ENCODE measurements around the gene MYO1D.
A peak's percentile ranks its signal among the peaks of the same experiment; 100 is the strongest.
"Not testable (repeated sequence)": the region's sequence is repeated elsewhere in the genome, so short reads cannot be mapped to it uniquely, and the experiment has no call there.

Gene MYO1D

DNA sequence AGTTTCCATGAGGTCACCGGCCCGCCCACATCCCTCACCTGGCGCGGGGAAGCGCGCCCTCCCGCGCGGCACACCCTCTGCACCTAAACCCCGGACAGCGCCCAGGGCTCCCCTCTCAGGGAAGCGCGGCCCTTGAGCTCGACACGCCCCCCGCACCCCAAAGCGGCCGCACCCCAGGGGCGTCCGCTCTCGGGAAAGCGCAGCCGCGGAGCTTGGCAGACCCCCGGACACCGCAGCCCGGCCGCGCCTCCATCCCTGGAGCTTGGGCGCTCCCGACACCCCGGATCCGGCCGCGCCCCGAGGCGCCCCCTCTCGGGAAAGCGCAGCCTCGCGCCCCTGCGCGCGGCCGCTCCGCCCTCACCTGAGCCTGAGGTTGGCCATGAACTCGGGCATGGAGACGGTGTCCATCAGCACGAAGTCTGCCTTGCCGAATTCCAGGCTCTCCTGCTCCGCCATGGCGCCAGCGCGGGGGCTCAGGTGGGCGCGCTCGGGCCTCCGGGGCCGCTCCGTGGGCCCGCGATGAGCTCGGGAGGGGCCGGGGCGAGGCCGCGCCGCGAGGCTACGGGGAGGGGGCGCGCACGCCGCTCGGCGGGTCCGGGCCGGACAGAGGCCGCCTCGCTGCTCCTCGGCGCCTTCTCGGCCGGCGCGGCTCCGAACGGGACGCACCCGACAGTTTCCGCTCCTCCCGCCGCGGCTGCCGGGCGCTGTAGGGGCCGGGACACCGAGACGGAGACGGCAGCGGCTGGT, at the start of gene MYO1D:
MYO1D (minus strand) TSS at position 708 of the 747 bp plus-strand sequence; CDS start at position 456, 252 bp downstream.
- DNase-seq: peak in 8 of 14 donors; percentile 25 to 70 (median 47)

DNA sequence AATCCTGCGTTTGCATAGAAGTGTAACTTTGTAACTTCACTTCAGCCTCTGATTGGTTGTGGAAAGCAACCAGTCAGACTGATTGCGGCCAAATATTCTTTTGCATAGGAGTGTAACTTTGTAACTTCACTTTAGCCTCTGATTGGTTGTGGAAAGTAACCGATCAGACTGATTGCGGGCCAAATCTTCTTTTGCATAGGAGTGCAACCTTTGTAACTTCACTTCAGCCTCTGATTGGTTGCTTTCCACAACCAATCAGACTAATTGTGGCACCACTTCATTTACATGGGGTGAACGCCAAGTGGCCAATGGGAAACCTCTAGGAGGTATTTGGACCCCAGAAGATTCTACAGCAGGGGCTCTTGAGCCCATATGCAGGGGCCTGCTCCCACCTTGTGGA, 49.3 kb upstream of the MYO1D start:
- no peak for DNase-seq

DNA sequence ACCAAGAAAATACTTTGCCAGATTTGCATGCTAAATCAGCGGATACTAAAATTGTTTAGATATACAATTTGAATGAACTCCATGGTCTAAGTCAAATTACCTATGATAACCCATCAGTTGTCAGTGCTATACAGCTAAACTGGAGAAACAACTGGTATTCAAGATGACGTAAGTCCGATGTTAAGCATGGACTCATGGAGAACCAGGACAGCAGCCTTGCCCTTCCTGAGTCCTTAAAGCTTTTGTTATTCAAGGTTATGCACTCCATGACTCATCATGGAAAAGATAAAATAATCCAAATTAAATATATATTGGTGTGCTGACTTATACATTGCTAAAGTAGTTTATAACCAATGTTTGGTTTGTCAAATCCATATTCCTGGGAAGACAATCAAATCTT, 47.0 kb upstream of the MYO1D start:
- DNase-seq: not testable (repeated sequence)

DNA sequence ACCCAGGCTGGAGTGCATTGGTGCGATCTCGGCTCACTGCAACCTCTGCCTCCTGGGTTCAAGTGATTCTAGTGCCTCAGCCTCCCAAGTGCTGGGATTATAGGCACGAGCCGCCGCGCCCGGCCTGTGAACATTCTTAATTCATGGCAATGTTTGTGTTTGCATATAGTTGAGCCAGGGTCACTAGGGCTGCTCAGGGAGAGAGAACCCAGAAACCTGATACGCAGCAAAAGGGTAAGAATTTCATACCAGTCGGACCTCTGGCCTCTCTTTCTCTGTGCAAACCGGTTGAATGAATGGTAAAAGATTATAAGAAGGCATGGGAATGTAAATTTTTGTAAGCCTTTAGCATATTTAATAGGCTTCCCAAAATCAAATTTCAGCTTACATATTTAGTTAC, 44.1 kb upstream of the MYO1D start:
- DNase-seq: no peak

DNA sequence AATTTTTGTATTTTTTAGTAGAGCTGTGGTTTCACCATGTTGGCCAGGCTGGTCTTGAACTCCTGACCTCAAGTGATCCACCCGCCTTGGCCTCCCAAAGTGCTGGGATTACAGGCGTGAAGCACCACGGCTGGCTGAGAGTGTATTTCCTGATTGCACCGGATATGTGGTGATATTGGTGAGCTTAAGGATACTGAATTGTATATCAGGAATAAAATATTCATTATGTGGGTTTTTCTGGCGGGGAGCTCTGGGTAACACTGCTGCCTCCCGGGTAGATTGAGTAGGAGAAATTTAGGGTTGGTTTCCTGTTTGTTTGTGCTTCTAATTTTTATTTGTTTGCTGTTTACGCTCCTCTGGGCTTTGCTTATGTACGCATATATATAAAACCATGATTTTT, 43.4 kb upstream of the MYO1D start:
- no peak for DNase-seq

DNA sequence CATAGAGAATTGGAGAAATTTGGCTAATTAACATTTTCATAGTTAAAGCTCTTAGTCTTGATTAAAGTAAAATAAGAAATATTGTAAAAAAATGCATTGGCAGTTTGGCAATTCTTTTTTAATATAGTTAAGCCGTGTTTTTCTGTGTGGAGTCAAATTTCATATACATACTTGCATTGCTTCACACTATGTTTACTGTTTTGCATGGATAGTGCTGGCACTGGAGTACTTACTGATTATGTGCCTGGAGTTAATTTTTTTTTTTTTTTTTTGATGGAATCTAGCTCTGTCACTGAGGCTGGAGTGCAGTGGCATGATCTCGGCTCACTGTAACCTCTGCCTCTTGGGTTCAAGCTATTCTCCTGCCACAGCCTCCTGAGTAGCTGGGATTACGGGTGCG, 43.0 kb upstream of the MYO1D start:
- not testable (repeated sequence) for DNase-seq

DNA sequence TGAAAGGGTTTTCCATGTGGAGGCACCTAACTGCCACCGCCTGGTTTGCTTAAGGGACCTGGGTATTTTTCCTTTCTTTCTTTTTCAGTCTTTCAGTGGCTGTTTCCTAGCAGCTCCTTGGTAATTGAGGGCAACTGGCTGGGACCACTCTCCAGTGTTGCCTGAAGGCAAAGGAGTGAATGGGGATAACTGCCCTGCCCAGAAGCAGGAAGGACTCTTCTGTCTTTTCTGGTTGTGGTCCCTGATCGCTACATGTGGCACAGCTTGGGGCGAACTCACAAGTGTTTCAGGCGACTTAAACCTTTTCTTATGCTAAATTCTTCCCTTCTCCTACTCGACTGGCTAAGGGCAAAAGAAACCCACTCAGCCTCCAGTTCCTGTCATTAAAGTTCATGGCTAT, 40.9 kb upstream of the MYO1D start:
- no peak for DNase-seq

DNA sequence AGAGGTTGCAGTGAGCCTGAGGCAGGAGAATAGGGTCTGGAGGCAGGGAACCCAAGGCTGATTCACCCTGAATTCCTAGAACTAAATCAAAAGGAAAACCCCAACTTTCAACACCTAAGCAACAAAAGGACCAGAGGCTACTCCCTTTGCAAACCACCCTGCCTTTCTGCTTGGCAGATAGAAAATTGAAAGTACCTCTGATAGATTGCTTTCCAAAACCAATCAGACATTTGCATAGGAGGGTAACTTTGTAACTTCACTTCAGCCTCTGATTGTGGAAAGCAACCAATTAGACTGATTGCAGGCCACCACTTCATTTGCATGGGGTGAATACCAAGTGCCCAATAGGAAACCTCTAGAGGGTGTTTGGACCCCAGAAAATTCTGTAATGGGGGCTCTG, 40.2 kb upstream of the MYO1D start:
- no peak for DNase-seq

DNA sequence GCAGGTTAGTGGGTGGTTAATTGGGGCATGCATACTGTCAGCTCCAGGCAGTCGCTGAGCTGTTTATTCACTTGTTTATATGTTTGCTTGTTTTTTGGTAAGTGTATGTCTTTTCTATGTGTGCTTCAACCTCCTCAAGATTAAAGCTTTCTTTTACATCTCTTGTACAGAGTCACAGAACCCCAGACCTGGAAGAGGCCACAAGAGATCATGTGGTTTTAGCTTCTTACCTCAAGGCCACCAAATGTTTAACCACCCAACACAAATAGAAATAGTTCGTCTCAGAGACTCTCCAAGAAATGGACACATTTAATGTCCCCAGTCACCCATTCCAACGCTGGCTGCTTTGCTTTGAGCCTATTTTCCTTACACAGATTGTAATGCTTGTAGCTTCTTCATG, 39.2 kb upstream of the MYO1D start:
- DNase-seq: no peak

DNA sequence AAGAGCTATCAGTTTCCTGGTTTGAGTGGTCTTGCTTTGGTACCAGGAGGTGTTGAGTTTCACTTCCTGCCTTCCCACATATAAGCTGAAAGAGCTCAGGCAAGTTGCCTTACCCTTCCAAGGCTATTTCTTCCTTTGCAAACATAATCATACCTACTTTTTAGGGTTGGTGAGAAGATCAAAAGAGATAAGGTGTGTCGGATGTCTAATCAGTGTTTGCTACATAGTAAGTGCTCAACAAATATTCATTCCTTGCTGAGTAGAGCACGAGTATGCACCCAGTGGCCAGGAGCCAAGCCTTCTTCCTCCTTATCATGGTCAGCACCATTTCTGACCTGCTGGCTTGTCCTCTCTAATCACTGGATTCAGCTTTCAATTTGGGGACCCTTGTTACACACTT, 38.3 kb upstream of the MYO1D start:
- DNase-seq: no peak

DNA sequence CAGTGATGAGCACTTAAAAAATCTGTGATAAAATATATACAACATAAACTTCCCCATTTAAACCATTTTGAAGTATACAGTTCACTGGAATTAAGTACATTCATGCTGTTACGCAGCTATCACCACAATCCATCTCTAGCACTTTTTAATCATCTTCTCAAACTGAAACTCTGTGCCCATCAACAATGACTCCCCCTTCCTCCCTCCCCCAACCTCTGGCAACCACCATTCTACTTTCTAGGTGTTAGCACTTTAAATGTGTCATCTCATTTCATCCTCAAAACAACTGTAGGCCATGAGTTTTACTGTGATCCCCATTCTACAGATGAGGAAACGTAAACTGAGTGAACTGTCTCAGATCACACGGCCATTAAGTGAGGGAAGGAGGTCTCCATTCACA, 37.3 kb upstream of the MYO1D start:
- DNase-seq: no peak

DNA sequence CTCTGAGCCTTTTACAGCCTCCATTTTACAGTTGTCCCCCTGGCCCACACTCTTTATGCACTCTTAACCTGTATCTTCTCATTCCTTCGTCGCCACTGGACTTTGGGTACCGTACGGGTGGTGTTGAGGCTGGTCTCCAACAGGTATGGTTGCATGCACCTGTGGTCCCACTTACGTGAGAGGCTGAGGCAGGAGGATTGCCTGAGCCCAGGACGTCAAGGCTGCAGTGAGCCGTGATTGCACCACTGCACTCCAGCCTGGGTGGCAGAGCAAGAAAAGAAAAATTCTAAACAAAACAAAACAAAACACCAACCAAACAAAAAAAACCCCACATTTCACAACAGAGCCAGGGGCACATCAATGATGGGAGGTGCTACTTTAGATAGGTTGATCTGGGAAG, 36.7 kb upstream of the MYO1D start:
- no peak for DNase-seq

DNA sequence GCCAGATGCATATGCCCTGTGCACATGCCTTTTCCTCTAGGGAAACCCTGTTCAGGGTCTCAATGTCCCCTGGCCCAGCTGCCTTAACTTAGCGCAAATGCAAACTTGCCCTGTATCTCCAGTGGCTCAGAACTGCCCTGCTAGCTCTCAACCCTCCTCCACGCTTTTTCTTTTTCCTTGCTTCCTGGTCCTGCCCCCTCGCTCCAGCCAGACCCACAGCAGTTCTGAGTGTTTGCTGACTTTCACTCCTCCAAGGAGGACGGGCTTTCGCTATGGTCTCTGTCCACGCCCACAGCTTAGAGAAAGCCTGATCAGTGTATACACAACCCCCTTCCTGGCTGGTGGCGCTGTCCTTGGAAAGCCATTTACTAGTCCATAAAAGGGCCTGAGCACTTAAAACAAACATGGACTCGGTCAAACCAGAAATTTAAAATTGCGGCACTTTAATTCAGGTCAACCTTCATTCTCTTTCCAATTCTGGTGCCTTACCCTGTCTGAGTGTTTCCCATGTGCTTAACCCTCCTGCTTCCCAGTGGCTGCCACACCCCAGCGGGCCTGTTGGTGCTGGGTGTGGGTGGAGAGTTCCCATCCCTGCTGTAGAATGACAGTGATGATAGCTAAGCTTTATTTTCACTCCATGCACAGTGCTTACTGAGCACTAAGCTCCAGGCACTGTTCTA, 35.4 kb upstream of the MYO1D start:
- DNase-seq: no peak

DNA sequence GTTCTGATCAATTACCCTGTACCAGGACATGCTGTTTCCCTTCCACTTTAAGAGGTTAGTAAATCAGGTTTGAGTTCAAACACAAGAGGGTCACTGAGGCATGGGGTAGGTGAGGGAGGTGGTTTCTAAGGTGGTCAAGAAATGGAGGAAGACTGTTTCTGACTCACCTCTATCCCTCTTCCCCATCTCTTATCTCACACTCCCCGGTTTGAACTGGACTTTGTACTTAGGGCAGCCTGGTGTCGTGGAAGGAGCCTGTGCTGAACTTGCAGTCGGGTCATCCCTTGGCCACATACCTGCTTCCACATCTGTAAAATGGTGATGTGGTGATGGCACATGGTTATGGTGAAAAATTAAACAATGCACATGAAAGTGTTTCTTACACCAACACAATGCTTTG, 33.8 kb upstream of the MYO1D start:
- no peak for DNase-seq

DNA sequence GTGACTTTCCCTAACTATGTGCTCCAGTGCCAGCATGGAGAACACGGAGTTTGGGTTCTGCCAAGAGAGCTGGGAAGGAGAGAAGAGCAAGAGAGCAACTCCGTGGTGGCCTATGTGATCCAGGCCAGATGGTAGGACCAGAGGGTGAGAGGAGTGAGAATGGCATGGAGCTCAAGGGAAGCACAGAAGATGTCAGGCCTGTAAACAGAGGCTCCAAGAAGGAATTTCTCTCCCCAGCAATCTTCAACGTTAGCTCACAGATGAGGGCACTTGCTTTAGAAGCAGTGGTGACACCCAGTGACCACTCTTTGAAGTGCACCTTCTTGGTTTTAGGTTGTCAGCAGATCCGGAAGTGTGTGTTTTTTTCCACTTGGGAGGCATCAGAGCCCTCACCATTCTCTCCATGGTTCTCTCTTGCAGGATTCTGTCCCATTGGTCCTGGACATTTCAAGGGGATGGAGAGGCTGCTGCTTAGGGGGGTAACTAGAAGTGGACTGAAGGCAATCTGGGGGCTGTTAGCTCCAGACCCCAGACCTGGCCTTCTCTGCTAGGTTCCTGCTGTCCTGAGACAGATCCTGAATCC, 33.0 kb upstream of the MYO1D start:
- DNase-seq: peak in 9 of 14 donors; percentile 10 to 48 (median 25)

DNA sequence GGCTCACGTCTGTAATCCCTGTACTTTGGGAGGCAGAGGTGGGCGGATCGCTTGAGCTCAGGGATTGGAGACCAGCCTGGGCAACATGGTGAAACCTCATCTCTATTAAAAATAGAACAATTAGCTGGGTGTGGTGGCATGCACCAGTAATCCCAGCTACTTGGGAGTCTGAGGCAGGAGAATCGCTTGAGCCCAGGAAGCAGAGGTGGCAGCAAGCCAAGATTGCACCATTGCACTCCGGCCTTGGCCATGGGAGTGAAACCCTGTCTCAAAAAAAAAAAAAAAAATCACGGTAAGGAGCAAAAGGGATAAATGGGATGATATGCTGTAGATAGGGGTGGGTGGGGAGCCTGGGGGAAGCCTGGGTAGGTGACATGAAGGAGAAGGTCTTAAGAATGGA, 30.7 kb upstream of the MYO1D start:
- no peak for DNase-seq

DNA sequence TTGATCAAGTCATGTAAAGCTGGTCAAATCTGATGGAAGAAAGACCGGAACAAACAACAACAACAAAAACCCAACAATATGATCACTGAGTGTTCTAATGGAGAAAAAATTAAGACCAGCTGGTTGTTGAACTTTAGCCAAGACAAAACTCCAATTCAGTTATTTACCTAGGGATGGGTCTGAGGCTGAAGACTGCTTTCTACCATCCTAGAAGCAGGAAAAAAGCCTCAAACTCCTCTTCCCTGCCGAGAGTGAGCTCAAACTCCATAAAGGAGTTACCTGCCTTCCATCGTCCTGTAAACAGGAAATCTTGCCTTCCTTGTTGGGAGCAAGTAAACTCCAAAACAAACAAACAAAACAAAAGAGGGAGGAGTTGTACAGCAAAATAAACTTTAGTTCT, 28.0 kb upstream of the MYO1D start:
- DNase-seq: no peak

DNA sequence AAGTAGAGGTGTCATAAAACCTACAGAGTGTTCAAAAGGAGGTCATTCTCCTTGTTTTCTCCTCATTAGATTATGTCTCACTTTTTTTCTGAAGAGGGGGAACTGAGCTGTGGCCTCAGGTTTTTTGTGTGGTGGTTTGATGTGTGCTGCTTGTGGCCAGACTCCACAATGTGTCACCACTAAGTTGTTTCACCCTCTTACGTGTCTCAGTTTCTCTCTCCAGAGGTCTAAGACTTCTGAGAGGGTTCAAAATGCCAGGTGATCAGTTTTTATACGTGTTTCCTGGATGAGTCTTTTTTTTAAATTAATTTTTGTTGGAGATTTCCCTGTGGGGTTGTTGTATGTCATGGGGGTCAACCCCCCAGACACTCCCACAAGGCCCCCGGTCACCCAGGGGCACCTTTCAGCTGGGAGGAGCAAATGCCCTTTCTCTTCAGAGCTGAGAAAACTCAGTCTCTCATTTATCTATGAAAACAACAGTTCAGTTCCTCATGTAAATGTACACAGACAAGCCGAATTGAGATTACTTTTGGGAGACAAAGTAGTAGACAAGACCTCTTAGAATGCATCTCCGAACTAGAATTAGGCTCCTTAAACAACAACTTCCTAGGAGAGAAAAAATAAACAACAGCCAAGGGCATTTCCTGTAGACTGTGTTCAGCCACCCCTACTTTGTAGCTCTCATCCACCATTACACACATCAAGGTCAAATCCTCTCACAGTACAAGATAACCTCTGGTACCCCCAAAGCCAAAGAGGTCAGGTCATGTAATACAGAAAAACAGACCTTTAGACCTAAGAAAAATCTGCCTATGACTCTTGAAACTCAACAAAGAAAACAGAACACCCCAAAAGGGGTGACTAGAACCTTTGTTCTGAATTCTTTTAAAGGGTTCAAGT, 27.1 kb upstream of the MYO1D start:
- DNase-seq: no peak

DNA sequence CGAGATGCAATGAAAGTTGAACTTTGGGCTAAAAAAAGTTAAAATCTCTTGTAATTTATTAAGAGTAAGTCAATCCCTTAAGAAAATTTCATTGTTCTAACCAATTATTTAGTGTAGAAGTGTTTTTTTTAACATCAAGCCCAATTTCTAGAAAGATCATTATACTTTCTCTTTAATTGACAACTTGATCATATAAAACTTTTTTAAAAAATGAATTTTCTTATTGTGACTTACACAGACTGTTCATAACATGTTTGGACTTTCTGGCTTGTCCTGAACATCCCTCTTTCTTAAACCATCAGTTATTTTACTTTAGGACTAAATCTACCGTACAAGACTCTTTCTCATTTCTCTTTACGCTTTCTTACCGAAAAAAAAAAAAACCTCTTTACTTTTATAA, 24.8 kb upstream of the MYO1D start:
- DNase-seq: no peak

DNA sequence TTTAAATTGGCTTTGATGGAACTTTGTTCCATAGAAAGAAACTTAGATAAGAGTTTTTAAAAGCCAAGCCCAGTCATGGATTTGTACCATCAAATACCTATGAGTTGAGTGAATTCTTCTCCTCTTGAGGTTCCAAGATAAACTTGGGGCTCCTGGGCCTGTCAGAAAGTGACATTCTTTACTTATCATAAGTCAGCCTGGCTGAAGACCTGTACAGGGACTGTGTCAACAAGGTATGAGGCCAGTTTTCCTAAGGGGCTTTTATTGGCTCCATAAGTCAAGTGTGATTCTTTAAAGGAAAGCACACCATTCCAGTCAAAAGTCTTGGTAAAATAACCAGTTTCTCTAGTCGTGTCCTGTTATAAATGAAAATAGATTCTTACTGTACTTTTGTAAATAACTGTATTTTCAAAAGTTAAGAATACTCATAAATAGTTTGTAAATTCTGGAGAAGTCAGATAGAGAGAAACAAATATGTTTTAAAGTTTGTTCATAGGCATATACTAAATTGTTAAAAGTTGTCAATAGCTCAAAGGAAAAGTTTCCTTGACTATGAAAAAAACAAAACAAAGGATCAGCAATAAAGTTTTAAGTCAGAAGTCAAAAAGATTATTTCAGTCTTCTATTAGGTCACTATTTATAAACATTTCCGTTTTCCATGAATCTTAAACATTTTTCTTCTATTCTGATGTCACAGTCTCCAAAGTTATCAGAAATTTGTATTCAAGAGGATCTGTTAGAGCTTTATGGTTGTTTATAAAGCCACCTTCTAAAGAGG, 22.5 kb upstream of the MYO1D start:
- DNase-seq: no peak

DNA sequence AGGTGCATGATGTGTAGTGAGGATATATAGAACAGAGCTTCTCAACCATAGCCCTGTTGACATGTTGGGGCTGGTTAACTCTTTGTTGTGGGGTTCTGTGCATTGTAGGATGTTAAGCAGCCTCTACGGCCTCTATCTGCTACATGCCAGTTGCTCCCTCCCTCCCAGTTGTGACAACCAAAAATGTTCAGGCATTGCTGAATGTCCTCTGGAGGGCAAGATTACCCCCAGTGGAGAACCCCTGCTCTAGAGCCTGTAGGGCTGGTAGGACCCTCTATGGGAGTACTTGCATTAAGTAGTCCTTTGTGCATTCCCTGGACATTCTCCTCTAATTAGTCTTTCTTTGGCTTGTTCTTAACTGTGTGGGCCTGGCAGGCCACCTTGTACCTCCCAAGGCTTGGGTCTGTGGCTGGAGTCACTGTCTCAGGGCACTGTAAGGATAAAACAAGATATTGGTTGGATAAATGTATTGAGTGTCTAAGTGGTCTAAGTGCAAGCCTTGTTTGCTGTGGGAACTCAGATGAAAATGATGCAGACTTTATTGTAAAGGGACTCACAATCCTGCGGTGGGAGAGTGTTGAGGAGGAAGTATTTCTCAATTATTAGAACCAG, 19.8 kb upstream of the MYO1D start:
- no peak for DNase-seq

DNA sequence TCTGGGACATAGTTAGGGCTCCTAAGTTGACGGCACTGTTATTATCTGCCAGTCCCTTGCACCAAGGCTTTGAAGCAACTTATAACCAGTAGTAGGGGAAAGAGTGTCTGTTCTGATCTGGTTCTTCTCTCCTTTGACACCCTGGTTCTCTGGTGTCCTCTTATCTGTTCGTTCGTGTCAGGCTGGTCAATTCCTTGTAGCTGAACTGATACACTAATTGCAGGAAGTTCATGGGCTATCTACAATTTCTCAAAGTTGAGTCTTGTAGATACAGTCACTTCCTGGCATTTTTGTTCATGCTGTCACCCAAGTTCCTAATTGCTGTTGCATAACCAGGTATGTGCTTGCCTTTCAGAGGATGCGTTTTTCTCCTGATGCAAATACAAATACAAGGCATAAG, 17.3 kb upstream of the MYO1D start:
- DNase-seq: no peak
